ENCODE data around the gene NCAM1.

DNA sequence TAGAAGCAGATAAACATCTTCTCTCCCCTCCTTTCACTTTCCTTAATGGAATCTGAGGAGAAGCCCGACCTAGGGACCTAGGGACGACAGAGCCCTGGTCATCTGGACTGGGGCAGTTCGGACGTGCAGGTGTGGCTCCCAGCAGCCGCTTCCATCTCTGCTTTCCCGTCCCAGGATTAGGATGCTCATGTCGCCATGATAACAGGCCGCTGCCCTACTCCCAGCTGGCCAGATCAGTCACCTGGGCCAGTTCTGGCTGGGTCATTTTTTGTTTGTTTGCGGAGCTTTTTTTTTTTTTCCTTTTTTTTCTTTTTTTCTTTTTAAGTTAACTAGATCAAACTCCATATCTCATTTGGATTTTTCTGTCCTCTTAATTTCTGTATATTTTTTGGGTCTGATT, 186.9 kb downstream of the NCAM1 start:
- TF ChIP-seq, protein P1, sequence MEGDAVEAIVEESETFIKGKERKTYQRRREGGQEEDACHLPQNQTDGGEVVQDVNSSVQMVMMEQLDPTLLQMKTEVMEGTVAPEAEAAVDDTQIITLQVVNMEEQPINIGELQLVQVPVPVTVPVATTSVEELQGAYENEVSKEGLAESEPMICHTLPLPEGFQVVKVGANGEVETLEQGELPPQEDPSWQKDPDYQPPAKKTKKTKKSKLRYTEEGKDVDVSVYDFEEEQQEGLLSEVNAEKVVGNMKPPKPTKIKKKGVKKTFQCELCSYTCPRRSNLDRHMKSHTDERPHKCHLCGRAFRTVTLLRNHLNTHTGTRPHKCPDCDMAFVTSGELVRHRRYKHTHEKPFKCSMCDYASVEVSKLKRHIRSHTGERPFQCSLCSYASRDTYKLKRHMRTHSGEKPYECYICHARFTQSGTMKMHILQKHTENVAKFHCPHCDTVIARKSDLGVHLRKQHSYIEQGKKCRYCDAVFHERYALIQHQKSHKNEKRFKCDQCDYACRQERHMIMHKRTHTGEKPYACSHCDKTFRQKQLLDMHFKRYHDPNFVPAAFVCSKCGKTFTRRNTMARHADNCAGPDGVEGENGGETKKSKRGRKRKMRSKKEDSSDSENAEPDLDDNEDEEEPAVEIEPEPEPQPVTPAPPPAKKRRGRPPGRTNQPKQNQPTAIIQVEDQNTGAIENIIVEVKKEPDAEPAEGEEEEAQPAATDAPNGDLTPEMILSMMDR (IDR thresholded peaks at IDR 0.05; ENCODE audit: borderline replicate concordance, extremely low read depth, low read length, poor library complexity, severe bottlenecking), result no peak
- TF ChIP-seq EZH2 (IDR thresholded peaks at IDR 0.05; ENCODE audit: borderline replicate concordance, low read depth, low read length, severe bottlenecking), result no peak
